ENCODE measurements around the gene ASAP3.

GRCh38 chr1:23444596-23445390, 39.2 kb downstream of the ASAP3 start:
- TF ChIP-seq, protein P1, sequence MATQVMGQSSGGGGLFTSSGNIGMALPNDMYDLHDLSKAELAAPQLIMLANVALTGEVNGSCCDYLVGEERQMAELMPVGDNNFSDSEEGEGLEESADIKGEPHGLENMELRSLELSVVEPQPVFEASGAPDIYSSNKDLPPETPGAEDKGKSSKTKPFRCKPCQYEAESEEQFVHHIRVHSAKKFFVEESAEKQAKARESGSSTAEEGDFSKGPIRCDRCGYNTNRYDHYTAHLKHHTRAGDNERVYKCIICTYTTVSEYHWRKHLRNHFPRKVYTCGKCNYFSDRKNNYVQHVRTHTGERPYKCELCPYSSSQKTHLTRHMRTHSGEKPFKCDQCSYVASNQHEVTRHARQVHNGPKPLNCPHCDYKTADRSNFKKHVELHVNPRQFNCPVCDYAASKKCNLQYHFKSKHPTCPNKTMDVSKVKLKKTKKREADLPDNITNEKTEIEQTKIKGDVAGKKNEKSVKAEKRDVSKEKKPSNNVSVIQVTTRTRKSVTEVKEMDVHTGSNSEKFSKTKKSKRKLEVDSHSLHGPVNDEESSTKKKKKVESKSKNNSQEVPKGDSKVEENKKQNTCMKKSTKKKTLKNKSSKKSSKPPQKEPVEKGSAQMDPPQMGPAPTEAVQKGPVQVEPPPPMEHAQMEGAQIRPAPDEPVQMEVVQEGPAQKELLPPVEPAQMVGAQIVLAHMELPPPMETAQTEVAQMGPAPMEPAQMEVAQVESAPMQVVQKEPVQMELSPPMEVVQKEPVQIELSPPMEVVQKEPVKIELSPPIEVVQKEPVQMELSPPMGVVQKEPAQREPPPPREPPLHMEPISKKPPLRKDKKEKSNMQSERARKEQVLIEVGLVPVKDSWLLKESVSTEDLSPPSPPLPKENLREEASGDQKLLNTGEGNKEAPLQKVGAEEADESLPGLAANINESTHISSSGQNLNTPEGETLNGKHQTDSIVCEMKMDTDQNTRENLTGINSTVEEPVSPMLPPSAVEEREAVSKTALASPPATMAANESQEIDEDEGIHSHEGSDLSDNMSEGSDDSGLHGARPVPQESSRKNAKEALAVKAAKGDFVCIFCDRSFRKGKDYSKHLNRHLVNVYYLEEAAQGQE (IDR thresholded peaks at IDR 0.05; ENCODE audit: insufficient read depth in 1 of 2, low read depth in 2 of 2, low read length in 2 of 2): no peak
- TF ChIP-seq SIN3A (IDR thresholded peaks at IDR 0.05; ENCODE audit: borderline replicate concordance, insufficient read depth, low read length) (no peak), POLR2AphosphoS5 (IDR thresholded peaks at IDR 0.05; ENCODE audit: low read depth, low read length) (no peak), TAF1 (IDR thresholded peaks at IDR 0.05; ENCODE audit: borderline replicate concordance, insufficient read depth, low read length) (no peak)
